Measurements from ENCODE around the gene TNFRSF21. TPM values are rescaled to one million over a fixed set of nuclear protein-coding genes. Genes with fewer than 3 reads are reported as not detected.

TNFRSF21 gene
- polyA plus RNA-seq, 1 donor from 2014 or later, result 13.0 TPM

GRCh38 chr6:47308552-47309290 lies 984 bp downstream of the TNFRSF21 start:
- Histone ChIP-seq H3K4me3 (ENCODE audit: low read length) (peak overlapping the region; percentile 97), H3K36me3 (ENCODE audit: insufficient read depth, low read length) (no peaks in the 10 kb centered on the region), H3K9me2 (ENCODE audit: insufficient read depth, low read length) (no peaks in the 10 kb centered on the region), H4K20me1 (ENCODE audit: insufficient read depth) (no peaks in the 10 kb centered on the region), H2AFZ (ENCODE audit: low read depth, low read length) (peak overlapping the region; percentile 68), H3K27ac (ENCODE audit: low read length) (peak overlapping the region; percentile 95), H3K27me3 (ENCODE audit: insufficient read depth, low read depth, low read length) (no peaks in the 10 kb centered on the region), H3K9ac (ENCODE audit: low read length) (peak overlapping the region; percentile 99), H3K4me2 (ENCODE audit: low read length) (peak overlapping the region; percentile 100), H3K79me2 (replicated peaks; ENCODE audit: insufficient read depth, low read length) (peaks cover 48% of the 10 kb centered on the region), H3K9me3 (ENCODE audit: low read length) (no peaks in the 10 kb centered on the region), H3F3A (ENCODE audit: insufficient read depth, low read length, poor library complexity, severe bottlenecking) (no peaks in the 10 kb centered on the region)
- TF ChIP-seq CTCF (IDR thresholded peaks at IDR 0.05; ENCODE audit: poor library complexity, severe bottlenecking) (peak; percentile 27), POLR2AphosphoS5 (IDR thresholded peaks at IDR 0.05) (no peak), SMC3 (conservative IDR thresholded peaks at IDR 0.05; ENCODE audit: poor library complexity) (peak; percentile 38), REST (IDR thresholded peaks at IDR 0.05; ENCODE audit: borderline replicate concordance) (peak; percentile 80), EP300 (conservative IDR thresholded peaks at IDR 0.05; ENCODE audit: poor library complexity, severe bottlenecking) (no peak), EZH2 (IDR thresholded peaks at IDR 0.05; ENCODE audit: borderline replicate concordance, insufficient read depth, low read length, poor library complexity, severe bottlenecking) (no peak), TAF1 (IDR thresholded peaks at IDR 0.05; ENCODE audit: low read depth) (no peak), RAD21 (conservative IDR thresholded peaks at IDR 0.05) (peak; percentile 39), MXI1 (conservative IDR thresholded peaks at IDR 0.05; ENCODE audit: poor library complexity, severe bottlenecking) (peak; percentile 43)

GRCh38 chr6:47308198-47308517 lies 1.5 kb downstream of the TNFRSF21 start:
- Histone ChIP-seq H3K4me3 (ENCODE audit: low read length) (peak overlapping the region; percentile 97), H3K36me3 (ENCODE audit: insufficient read depth, low read length) (no peaks in the 10 kb centered on the region), H3K4me2 (ENCODE audit: low read length) (peak overlapping the region; percentile 100), H3K9ac (ENCODE audit: low read length) (peak overlapping the region; percentile 99), H3K27ac (ENCODE audit: low read length) (peak overlapping the region; percentile 95), H3F3A (ENCODE audit: insufficient read depth, low read length, poor library complexity, severe bottlenecking) (no peaks in the 10 kb centered on the region), H3K79me2 (replicated peaks; ENCODE audit: insufficient read depth, low read length) (peaks cover 53% of the 10 kb centered on the region), H2AFZ (ENCODE audit: low read depth, low read length) (no peak overlapping the region), H3K9me2 (ENCODE audit: insufficient read depth, low read length) (no peaks in the 10 kb centered on the region), H3K9me3 (ENCODE audit: low read length) (no peaks in the 10 kb centered on the region), H4K20me1 (ENCODE audit: insufficient read depth) (no peaks in the 10 kb centered on the region), H3K27me3 (ENCODE audit: insufficient read depth, low read depth, low read length) (no peaks in the 10 kb centered on the region)
- no peak for TF ChIP-seq SMC3 (conservative IDR thresholded peaks at IDR 0.05; ENCODE audit: poor library complexity)
- no peak for TF ChIP-seq REST (IDR thresholded peaks at IDR 0.05; ENCODE audit: borderline replicate concordance)
- TF ChIP-seq POLR2AphosphoS5 (IDR thresholded peaks at IDR 0.05), result no peak
- TF ChIP-seq RAD21 (conservative IDR thresholded peaks at IDR 0.05), result no peak
- TF ChIP-seq EP300 (conservative IDR thresholded peaks at IDR 0.05; ENCODE audit: poor library complexity, severe bottlenecking), result no peak
- no peak for TF ChIP-seq EZH2 (IDR thresholded peaks at IDR 0.05; ENCODE audit: borderline replicate concordance, insufficient read depth, low read length, poor library complexity, severe bottlenecking)
- TF ChIP-seq CTCF (IDR thresholded peaks at IDR 0.05; ENCODE audit: poor library complexity, severe bottlenecking), result no peak
- TF ChIP-seq TAF1 (IDR thresholded peaks at IDR 0.05; ENCODE audit: low read depth), result no peak
- no peak for TF ChIP-seq MXI1 (conservative IDR thresholded peaks at IDR 0.05; ENCODE audit: poor library complexity, severe bottlenecking)

All from neural cell (in vitro differentiated cells).